Endothelial cell of coronary artery (primary cell): ENCODE results near the gene CCNDBP1. TPM values are rescaled to one million over a fixed set of nuclear protein-coding genes. Genes with fewer than 3 reads are reported as not detected.

Experiments used
- total RNA-seq: library from RNA; depleted of rRNA; stranded (reverse); fragments of >200 nt; gene quantifications from 2 replicates; pipeline ENCODE4 v1.2.3, GENCODE V29; 2014

Gene CCNDBP1
- total RNA-seq, result 42.0 and 53.8 TPM in 2 replicates

GRCh38 chr15:43185157-43186002 lies at the start of gene CCNDBP1:
Gene CCNDBP1 (plus strand): TSS chr15:43185403. CDS start chr15:43185499, 96 bp downstream.

GRCh38 chr15:43220991-43221403 lies 35.8 kb downstream of the CCNDBP1 start, which contains the start of gene EPB42:
Gene EPB42 (minus strand): TSS chr15:43221018. CDS start chr15:43220825, 193 bp downstream.

Other genes with a start within 250 kb of the CCNDBP1 start
- 25.4 and 64.3 TPM in 2 replicates for gene UBR1, start 79.4 kb upstream of the CCNDBP1 start, total RNA-seq
- gene TMEM62, start 51.8 kb upstream of the CCNDBP1 start, total RNA-seq, result 10.9 and 12.0 TPM in 2 replicates
- gene EPB42, start 35.6 kb downstream of the CCNDBP1 start, total RNA-seq, result not detected in 2 replicates
- gene TGM5, start 81.5 kb downstream of the CCNDBP1 start, total RNA-seq, result not detected in 2 replicates
- not detected in 2 replicates for gene TGM7, start 116.9 kb downstream of the CCNDBP1 start, total RNA-seq
- 4.2 and 6.8 TPM in 2 replicates for gene LCMT2, start 145.2 kb downstream of the CCNDBP1 start, total RNA-seq
- 14.8 and 15.8 TPM in 2 replicates for gene ZSCAN29, start 185.6 kb downstream of the CCNDBP1 start, total RNA-seq
- 9.8 and 12.1 TPM in 2 replicates for gene TUBGCP4, start 185.7 kb downstream of the CCNDBP1 start, total RNA-seq